Memory B cell (primary cell): ENCODE results near the gene SEPHS2.

Experiments used
- ATAC-seq: fragments of 150-1000 bp; cut with Tn5 transposase; 2 replicates; pipeline ENCODE4 v1.10.0; 2021; ENCODE audit warnings: low read depth, mild to moderate bottlenecking, moderate library complexity
- DNase-seq, 2 donors: peaks; one replicate each; pipeline ENCODE4 v3.0.0; 2022; ENCODE audit warnings: low spot score in 2 of 2
- H3K27ac Mint-ChIP-seq: one replicate; pipeline ENCODE4 v1.8.0; 2022; ENCODE audit warnings: mild to moderate bottlenecking, moderate library complexity, mixed read lengths
- H3K27me3 Mint-ChIP-seq: one replicate; pipeline ENCODE4 v1.8.0; 2022; ENCODE audit warnings: mixed read lengths
- H3K36me3 Mint-ChIP-seq: one replicate; pipeline ENCODE4 v1.8.0; 2022; ENCODE audit warnings: mild to moderate bottlenecking, mixed read lengths
- H3K4me1 Mint-ChIP-seq: one replicate; pipeline ENCODE4 v1.8.0; 2022; ENCODE audit warnings: mixed read lengths
- H3K4me3 Mint-ChIP-seq: one replicate; pipeline ENCODE4 v1.8.0; 2022; ENCODE audit warnings: mild to moderate bottlenecking, moderate library complexity, mixed read lengths
- H3K9me3 Mint-ChIP-seq: one replicate; pipeline ENCODE4 v1.8.0; 2022; ENCODE audit warnings: mixed read lengths

SEPHS2 gene

DNA sequence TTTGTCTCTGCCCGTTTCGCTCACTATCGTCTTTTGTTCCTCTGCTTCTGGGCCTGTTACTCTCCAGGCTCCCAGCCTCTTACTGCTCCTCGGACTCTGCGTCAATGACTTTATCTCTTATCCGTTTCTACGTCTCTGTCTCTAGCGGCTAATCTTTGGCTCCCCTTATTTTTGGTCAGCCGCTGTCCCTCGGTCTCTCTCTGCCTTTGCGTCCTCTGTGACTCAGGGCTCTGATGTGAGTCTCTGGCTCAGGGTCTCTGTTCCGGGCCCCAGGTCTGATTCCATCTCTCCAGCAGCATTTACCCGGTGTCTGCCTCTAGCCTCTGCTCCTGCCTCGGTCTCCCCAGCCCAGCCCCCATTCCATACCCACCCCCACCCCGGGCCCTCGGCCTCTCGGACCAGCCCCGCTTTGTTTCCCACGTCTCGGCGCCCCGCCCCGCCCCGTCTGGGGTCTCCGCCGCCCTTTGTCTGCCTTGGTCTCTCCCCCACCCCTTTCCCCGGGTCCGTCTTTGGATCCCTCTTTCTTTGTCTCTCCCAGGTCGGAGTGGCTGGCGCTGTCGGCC is 51.0 kb downstream of the SEPHS2 start:
- peak overlapping the region; percentile 81 for H3K4me3 Mint-ChIP-seq

More for the DNA sequence above, 51.0 kb downstream of the SEPHS2 start:
- Mint-ChIP-seq H3K27me3 (no peaks in the 10 kb centered on the region), H3K27ac (peak overlapping the region; percentile 83), H3K9me3 (no peaks in the 10 kb centered on the region), H3K4me1 (peaks cover 16% of the 10 kb centered on the region), H3K36me3 (peaks cover 3% of the 10 kb centered on the region)
- ATAC-seq (no peak), DNase-seq (no peak)
